MV-4-11 (cell line): Measurements from ENCODE around the gene SCN4B.

Source experiments
- DNase-seq: peaks from one replicate; lab custom pipeline; 2025; lab: John Stamatoyannopoulos, UW

Gene SCN4B

DNA sequence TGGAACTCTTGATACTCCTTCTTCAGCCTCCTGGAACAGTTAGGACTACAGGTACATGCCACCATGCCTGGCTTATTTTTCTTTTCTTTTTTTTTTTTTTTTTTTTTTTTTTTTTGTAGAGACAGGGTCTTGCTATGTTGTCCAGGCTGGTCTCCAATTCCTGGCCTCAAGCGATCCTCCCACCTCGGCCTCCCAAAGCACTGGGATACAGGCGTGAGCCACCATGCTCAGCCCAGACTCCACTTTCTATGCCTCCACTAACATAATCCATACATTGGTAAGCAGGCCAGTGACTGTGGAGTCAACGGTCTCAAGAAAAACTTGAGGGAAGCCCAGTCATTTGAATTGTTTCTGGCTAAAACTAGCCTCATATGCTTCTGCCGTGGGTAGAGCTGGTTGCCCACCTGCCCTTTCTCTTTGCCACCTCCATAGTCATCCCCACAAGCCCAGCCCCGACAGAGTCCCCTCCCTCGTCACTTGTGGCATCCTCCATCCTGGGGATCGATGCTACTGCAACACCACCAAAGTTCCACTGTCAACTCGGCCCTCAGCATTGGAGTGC is 21.5 kb upstream of the SCN4B start:
- DNase-seq = no peak

DNA sequence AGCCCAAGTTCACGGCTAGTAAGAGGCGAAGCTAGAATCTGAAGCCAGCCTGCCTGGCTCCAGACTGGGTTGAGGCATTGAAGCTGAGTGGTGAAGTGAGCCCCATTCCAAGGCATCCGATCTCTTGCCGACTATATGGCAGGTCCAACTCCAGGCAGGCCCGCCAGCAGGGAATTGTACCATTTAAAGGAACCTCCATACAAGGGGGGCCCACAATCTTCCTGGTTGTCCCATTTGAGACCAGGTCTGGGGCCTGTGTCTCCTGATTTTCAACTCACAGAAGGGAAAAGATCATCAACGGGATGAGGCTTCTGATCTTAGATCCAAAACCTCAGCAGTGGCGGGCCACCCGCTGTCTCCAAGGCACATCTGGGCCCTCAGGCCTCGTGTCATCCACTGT is 19.7 kb upstream of the SCN4B start:
- DNase-seq = no peak

DNA sequence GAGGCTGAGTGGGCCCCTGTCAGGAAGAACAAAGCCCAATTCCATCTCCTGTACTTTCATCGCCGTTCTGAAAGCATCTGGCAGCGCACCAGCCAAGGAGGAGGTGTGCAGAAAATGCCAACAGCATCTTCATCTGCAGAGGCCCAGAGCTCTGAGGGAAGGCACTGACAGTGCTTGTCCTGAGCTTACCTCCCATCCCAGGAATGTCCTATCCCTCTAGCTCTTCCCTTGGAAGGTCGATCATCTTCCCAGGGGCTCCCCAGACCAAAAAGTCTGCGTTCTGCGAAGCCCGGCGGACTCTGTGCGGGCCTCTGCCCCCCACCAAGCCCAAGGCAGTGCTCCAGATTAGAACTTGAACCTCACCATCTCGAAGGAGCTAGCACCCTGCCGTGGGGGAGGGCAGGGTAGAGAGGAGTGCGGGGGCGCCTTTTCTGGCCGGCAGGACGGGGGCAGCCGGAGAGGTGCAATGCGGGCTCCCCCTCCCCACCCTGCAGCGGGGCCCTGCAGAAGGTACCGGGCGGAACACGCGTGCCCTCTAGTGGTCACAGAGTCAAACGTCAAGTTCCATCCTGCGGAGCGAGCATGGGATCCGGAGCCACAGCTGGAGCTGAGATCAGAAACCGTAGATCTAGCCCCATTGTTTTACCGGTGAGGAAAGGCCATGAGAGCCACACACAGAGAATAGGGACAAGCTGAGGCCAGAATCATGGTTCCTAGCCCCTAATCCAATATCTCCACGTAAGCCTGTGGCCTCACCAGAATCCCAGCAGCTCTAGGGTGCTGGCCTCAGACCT is 18.8 kb upstream of the SCN4B start:
- DNase-seq = peak; percentile 38

DNA sequence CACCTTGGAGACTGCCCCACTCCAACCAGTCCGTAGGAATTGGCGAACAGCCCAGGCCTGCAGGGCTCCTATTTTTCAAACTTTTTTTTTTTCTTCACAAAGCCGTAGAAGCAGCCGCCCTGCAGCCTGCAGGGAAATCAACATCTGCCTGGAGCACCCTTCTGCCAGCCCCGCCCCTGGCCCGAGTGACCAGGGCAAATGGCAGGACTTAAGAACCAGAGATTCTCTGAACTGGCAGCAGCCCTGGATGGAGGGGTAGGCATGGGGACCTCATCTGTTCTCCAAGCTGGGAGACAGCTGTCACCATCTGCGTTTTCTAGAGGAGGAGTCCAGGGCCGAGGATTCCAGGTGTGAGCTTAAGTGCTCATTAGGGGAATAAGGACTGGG is 18.3 kb upstream of the SCN4B start:
- DNase-seq = no peak

DNA sequence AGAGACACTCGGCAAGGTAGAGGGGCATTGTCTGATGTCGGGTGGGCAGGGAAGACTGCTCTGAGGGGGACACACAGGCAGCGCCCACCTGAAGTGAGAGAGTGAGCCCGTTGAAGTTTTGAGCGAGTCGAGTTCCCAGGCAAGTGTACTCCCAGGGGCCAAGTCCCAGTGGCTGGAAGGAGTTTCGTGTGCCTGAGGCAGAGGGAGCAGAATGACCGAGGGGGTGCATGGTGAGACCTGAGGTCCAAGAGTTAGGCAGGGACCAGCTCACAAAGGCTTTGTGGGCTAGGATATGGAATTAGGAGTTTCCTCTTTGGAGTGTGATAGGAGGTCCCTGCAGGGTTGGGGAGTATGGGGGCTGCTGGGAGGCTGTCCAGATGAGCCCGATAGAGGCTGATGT is 17.6 kb upstream of the SCN4B start:
- DNase-seq = no peak

DNA sequence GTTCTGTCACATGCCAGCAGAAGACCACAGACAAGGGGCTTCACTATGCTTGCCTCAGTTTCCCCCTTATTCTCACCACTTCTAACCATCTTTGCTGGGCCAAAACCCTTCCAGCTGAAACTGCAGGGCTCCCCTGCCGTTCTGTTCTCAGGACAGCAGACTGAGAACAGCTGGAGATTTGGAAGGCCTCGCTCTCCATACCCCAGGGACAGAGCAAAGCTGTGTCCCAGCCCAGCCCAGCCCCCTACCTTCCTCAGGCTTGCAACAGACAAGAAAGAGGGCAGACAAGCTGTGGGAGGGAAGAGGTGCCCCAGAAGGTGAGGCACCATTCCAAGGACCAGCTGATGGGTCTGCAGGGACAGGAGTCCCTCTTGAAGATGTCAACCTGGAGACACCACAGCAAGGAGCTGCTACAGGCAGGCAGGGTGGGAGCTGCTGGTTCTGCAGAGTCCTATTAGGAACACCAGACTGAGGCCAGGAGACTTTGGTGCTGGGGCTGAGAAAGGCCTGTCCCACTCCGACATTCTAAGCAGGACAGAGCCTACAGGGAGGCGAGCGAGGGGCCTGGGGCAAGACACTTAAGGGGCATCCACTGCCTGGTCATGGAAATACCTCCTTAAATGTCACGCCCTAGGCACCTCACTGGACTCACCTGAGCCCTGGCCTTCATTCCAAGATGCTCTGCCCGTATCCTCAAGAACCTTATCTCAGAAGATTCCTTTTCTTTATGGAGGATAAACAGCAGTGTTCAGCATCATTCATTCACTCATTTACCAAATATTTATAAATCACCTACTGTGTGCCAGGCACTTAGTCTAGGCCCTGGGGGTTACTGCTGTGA is 16.9 kb upstream of the SCN4B start:
- DNase-seq = no peak

DNA sequence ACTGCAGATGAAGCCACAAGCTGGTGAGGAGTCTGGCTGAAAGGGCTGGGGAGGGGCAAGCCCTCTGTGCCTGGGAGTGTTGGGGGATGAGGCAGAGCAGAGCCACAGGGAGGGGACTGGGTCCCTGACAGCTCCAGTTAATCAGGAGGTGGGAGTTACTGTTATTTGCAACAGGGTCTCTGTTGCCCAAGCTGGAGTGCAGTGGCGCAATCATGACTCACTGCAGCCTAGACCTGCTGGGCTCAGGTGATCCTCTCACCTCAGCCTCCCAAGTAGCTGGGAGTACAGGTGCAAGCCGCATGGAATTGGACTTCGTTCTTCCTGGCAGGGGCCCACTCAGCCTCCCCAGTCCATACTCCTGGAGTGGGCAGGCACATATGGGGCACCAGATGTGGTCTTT is 16.1 kb upstream of the SCN4B start:
- no peak for DNase-seq

DNA sequence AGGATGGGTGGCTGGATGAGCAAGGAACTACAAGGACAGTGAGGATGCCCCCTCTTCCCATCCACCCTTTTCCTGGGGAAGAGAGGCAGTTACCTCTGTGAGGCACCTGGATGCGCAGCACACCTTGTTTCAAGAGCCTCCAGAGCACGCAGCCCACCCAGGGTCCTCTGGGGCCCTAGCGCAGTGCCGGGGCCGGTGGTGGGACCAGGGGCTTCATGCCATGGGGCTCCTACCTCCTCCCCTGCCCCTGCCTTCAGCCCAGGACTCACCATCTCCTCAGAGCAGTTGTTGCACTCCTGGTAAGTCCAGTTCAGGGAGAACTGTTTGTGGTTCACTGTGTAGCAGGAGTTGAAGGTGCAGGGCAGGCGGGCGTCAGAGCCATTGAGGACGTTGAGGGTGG is 15.7 kb upstream of the SCN4B start:
- no peak for DNase-seq

DNA sequence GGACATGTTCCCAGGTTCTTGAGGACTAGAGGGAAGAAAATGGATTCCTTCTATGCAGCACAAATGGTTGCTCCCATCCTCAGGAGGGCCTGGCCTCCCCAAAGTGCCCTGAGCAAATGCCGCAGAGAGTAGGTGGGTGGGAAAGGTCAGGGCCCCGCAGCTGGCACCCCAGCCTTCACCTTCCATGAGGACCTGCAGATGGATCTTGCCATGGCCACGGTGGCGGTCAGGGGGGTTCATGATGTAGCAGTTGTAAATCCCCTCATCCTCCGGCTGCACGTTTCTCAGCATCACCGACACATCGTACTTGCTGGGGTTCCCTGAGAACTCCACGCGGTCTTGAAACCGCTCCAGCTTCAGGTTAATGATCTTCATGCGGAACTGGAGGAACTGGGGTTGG is 15.3 kb upstream of the SCN4B start:
- no peak for DNase-seq

DNA sequence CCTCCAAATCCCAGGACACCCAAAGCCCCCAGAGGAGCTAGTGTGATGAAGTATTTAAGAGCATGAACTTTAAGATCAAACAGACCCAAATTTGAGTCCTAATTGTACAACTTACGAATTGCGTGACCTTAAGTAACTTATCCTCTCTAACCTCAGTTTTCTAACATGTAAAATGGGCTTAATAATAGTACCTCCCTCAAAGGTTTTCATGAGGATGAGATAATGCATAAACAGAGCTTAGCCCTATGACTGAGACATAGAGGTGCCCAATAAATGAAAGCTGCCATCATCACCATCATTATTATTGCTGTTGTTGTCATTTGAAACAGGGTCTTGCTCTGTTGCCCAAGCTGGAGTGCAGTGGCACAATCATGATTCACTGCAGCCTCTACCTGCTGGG is 14.6 kb upstream of the SCN4B start:
- DNase-seq = no peak

DNA sequence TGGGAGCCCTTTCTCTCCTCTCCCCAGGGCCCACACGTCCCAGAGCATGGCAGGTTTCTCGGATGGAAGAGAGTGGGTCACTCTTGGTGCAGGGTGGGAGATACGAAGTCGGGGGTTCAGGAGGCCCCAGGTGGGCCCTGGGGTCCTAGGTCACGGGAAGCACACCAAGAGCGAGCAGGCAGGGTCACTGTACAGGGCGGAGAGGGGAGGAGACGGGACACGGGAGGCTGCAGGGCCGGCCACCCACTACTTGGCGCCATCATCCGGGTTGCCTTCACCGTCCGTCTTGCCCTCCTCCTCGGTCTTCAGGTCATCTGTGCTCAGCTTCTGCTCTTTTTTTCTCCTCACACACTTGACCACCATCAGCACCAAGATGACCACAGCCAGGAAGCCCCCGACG is 14.0 kb upstream of the SCN4B start:
- no peak for DNase-seq

DNA sequence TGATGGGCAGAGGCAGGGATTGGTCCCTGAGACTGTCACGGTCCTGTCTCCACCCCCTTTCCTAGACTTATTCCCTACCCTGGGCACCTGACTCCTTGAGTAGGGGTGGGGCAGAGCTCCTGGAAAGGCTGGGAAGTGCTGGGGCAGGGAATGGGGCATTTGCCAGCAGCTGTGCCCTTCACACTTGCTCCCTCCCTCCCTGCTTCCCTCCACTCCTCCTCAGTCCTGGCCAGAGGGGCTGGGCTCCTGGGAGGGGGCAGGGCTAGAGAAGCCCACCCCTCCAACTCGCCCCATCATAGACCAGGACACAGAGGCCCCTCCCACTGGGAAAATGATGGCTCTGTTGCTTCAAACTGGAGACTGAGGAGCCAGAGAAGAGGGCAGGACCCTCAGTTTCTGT is 12.3 kb upstream of the SCN4B start:
- DNase-seq = no peak

DNA sequence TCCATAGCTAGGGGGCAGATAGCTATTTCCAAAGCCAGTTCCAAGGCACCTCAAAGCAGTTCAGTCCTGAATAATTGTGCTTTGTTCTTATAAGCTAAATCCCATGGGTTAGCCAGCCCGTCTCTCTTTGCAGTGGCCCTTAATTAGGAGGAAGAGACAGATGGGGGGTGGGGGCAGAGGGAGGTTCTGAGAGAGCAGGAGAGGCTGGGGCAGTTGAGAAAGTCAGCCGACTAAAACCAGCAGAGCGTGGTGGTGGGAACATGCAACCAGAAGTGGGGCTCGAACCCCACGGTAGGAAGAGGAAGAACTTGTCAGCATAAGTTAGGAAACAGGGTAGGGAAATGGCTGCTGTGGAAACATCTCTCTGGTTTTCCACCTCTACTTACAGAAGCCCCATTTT is 10.9 kb upstream of the SCN4B start:
- no peak for DNase-seq

DNA sequence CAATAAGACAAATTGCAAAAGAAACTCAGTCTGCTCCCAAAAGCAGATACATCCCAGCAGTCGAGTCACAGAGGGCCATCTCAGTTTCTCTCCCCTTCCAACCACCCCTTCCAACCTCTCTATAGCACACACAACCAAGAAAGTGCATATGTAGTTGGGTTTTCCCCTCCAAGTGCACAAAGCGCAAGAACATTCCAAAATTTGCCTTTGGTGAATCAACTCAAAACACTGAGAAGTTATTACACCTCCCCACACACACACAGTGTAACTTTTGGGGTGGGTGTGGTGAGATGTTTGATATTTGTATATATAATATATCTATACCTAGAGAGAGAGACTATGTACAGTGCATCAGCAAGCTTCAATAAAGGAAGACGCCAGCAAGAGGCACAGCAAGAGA is 10.2 kb upstream of the SCN4B start:
- no peak for DNase-seq

DNA sequence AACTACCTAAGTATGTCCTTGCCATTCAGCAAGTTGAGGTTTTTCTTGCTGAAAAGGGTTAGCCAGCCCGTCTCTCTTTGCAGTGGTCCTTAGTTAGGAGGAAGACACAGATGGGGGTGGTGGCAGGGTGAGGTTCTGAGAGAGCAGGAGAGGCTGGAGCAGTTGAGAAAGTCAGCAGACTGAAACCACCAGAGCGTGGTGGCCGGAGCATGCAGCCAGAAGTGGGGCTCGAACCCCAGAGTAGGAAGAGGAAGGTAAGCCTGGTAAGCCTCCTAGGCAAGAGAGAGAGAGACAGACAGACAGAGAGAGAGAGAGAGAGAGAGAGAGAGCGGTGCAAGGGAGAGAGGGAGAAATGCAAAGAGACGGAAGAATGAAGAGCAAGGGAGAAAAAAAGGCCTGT is 9.2 kb upstream of the SCN4B start:
- no peak for DNase-seq

DNA sequence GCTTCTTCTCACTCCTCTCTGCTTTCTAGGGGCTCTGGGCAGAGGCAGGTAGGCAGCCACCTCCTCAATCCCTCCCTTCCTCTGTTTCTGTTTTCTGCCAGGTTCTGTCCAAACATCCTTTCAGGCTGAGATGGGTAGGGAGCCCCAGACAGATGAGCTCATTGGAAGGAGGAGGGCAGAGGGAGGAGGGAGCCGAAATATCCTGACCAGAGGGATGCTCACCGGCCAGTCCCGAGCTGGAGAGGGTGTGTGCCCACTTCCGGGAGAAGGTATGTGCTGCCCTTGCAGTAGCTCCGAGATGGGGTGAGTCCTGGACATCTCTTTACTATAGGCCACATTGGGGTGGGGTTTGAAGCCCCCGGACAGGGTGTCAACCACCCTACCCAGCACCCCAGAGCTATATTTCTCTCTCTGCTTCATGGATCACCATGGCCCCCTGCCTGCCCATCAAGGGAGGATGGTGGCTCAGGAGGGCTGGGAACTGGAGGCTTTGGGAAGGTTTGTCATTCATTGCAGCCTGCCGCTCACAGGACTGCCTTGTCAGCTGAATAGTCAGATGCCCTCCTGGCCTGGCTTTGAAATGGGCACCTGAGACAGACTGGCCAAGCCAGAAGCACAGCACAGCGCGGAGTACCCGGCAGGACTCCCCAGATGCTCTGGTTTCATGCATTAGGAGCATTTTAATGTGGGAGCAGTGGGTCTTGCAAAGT is 4.7 kb upstream of the SCN4B start:
- no peak for DNase-seq

DNA sequence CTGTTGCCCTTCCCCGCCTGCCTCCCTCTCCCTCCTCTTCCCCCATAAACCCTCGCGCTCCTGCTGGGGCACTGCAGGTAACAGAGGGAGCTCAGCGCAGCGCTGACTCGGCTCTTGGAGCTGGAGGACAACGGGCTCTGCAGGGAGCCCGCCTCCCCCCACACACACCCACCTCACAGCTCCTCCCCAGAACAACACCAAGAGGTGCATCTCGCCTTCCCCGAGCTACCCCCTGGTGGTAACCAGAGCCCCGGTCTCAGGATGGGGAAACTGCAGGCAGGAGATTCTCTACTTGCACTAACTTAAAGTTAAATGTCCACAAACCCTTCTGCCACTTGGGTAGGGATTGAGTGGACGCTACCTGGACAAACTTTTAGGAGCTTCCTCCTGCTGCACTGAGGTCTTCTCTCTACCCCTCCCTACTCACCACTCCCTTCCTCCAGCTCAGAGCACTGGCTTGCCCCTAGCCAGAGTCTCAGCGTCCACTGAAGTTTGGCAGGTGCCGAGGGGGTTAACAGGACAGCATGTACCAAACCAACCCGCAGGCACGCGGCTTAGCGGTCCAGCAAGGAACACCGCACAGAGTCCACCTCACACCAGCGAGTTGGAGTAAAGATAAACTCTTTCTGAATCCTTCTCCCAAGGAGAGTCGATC is 4.0 kb upstream of the SCN4B start:
- no peak for DNase-seq

DNA sequence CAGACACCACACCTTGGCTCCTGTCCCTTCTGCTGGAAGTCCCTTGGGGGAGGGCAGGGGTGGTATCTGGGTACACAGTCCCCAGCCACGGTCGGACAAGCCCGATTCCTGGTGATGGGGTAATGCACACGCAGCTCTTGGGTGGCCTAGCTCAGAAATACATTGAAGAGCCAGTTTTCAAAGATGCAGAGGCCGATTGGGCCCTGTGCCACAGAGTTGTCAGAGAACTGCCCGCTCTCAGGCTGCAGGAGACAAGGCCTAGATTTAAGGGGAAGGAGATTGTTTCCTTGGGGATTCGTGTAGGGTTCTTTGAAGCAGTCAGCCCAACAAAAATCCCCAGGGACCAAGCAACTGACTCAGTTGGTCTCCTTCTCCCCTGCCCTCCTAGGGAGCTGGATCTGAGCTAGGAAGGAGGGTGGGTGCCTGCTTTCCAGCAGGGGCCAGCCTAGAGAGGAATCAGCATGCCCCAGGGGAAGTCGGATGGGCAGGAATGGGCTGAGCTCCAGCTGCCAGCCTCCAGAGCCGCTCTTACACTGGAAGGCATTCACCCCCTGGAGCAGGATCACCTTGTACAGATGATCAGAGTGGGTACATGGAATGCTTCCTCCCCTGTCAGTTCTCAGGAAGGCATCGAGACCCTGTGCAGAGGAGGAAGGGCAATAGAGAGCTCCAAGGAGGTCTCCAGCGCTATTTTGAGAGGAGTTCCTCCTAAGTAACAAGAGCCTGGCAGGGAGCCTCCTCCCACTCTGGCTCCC is 3.3 kb upstream of the SCN4B start:
- no peak for DNase-seq

DNA sequence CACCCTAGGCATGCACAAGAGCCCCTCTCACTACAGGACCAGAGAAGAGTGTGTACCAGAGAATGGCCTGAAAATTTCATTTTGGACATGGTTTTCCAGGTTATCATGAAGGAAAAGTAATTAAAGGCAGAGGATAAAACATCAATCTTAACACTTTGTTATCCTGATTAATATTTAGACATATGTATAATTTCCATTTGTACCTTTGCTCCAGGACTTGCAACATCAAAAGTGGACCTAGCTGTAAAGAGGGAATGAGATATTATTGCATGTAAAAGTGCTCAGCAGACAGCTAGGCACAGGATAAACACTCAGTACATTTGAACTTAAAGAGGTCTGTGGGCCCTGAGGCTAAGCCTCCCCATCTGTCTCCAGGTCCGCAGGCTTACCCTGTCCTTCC is 2.0 kb upstream of the SCN4B start:
- DNase-seq = no peak

DNA sequence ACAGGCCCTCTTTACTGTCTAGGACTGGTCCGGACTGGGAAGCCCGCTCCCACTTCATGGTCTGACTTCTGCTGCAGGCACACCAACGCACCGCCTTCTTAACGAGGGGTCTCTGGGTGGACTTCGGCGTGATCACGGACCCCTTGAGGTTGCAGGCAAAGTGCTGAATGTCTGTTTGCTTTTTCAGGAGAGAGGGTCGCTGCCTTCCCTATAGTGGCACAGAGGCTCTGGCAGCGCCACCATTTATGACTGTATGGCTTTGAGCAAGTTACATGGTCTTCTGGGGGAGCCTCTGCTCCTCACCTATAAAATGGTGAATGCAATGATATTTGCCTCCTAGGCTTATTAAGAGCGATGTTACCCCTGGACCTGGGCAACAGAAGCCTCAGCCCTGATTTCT is 1.4 kb upstream of the SCN4B start:
- DNase-seq = no peak

DNA sequence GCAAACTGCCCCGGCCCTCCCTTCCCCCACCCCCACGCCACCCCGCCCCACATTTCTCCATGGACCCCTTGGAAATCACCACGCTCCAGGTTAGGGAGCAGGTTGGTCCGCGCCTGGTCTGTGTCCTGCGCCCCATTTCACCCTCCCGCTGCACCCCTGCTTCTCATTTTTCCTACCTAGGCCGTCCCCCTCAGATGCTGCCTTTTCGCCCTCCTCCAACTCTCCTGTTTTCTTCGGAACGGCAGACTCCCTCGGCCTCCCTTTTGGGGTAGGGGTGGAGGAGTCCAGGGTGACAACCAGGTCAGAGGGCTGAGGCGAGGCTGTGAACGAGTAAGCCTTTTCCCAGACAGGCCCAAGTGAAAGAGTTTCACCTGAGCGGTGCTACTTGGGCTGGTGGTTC is 893 bp upstream of the SCN4B start:
- DNase-seq = no peak
